Bronchial smooth muscle cell (primary cell): ENCODE results near the gene ALPK3. TPM values are rescaled to one million over a fixed set of nuclear protein-coding genes. Genes with fewer than 3 reads are reported as not detected.

ENCODE experiments used
- total RNA-seq: library from RNA; depleted of rRNA; stranded (reverse); fragments of >200 nt; gene quantifications from 2 replicates; pipeline ENCODE4 v1.2.1, GENCODE V29; 2014

ALPK3 gene, protein sequence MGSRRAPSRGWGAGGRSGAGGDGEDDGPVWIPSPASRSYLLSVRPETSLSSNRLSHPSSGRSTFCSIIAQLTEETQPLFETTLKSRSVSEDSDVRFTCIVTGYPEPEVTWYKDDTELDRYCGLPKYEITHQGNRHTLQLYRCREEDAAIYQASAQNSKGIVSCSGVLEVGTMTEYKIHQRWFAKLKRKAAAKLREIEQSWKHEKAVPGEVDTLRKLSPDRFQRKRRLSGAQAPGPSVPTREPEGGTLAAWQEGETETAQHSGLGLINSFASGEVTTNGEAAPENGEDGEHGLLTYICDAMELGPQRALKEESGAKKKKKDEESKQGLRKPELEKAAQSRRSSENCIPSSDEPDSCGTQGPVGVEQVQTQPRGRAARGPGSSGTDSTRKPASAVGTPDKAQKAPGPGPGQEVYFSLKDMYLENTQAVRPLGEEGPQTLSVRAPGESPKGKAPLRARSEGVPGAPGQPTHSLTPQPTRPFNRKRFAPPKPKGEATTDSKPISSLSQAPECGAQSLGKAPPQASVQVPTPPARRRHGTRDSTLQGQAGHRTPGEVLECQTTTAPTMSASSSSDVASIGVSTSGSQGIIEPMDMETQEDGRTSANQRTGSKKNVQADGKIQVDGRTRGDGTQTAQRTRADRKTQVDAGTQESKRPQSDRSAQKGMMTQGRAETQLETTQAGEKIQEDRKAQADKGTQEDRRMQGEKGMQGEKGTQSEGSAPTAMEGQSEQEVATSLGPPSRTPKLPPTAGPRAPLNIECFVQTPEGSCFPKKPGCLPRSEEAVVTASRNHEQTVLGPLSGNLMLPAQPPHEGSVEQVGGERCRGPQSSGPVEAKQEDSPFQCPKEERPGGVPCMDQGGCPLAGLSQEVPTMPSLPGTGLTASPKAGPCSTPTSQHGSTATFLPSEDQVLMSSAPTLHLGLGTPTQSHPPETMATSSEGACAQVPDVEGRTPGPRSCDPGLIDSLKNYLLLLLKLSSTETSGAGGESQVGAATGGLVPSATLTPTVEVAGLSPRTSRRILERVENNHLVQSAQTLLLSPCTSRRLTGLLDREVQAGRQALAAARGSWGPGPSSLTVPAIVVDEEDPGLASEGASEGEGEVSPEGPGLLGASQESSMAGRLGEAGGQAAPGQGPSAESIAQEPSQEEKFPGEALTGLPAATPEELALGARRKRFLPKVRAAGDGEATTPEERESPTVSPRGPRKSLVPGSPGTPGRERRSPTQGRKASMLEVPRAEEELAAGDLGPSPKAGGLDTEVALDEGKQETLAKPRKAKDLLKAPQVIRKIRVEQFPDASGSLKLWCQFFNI (N-terminal part only)
- 0.16 and 0.17 TPM in 2 replicates for total RNA-seq

DNA sequence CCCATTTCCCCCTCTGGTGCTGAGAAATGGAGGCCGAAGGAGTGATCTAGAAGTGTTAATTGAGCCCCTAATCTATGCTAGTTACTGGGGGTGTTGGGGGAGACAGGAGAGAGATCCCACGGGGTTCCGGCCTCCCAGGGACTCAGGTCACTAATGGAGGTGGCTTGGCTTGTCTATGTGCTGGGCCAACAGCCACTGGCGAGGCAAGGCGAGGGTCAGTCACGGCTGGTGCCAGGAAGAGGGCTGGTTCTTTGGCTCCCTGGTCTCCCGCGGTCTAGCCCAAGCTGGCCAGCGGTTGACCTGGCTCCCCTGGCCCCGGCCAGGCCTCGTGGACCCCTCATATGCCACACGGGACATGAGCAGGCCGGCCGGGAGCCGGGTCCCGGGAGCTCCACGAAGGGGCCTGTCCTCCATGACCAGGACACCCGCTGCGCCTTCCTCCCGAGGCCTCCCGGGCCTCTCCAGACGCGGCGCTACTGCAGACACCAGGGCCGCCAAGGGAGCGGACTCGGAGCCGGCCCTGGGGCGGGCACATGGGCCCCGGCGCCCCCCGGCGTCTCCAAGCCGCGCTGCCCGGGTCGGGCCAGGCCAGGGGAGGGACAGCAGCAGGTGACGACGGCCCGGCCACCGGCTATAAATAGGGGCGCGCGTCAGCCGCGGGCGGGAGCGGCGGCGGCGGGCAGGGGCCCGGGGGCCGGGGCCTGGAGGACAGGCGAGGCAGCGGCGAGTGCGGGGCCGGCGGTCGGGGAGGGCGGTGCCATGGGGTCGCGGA is at the start of gene ALPK3:
Gene ALPK3 (plus strand): TSS at position 663 of the 772 bp plus-strand sequence. CDS start 97 bp downstream, at position 760.

DNA sequence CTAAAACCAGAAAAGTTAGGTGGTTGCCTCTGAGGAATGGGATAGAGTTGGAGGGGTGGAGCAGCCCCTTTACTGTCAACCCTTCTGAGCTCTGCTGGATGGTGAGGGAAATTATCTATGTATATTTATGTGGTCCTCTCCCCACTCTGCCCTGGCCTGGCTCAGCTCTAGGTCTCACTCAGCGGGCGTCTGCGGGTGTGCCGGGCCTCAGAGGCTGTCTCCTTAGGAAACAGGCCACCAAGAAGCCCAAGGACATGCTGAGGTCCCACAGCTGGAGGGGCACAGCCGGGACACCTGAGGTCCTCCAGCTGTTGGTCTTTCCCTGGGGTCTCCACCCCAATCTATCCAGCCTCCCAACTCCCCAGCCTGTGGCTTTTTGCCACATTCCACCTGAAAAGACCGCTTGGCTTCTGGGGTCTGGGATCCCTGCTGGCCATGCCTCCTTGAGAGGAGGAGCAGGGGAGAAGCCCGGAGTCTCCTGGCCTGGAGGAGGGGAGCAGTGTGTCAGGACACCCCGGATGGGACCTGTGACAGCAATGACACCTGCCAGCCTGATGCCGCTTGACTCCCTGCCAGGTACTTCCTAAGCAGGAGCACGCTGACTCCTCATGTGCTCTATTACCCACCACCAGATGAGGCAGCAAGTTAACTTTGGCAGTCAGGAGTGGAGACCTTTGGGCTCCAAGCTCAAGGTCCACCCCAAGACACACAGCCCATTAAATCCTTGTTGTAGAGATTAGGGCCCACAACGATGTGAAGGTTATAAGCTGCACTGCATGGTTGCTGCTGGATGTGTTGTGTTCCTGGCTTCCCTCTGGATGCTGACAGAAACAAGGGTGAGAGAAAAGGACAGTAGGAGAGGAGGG is 67.0 kb downstream of the ALPK3 start, which contains the start of gene SLC28A1:
Gene SLC28A1 (plus strand): TSS at position 747 of the 866 bp plus-strand sequence. CDS start 3,099 bp downstream, outside the sequence.

Other genes starting within 250 kb of the ALPK3 start
- 10.9 and 12.2 TPM in 2 replicates for gene ZSCAN2, start 216.3 kb upstream of the ALPK3 start, total RNA-seq
- 19.9 and 25.5 TPM in 2 replicates for gene WDR73, start 163.1 kb upstream of the ALPK3 start, total RNA-seq
- 1.3 and 2.4 TPM in 2 replicates for gene NMB, start 159.2 kb upstream of the ALPK3 start, total RNA-seq
- gene SEC11A, start 101.2 kb upstream of the ALPK3 start, total RNA-seq = 302 and 310 TPM in 2 replicates
- 2.0 and 2.3 TPM in 2 replicates for gene ZNF592, start 68.8 kb upstream of the ALPK3 start, total RNA-seq
- gene SLC28A1, start 67.3 kb downstream of the ALPK3 start, total RNA-seq = not detected in 2 replicates
- gene PDE8A, start 164.5 kb downstream of the ALPK3 start, total RNA-seq = 17.3 and 29.5 TPM in 2 replicates